GM20431 (cell line): ENCODE data around the gene LASP1.
"Not testable (repeated sequence)": the region's sequence is repeated elsewhere in the genome, so short reads cannot be mapped to it uniquely, and the experiment has no call there.

Experiments
- in situ Hi-C: fragments of 300-500 bp; cut with MseI, MboI; formaldehyde crosslinking; loops from one replicate; pipeline ENCODE4 v1.15.0; 2020; ENCODE audit warnings: low sequenced_read_pairs; ENCODE audit not compliant: unreplicated experiment

The LASP1 gene

GRCh38 chr17:38869526-38870258 is at the start of gene LASP1:
LASP1 (plus strand) TSS chr17:38870058; CDS start chr17:38870190, 132 bp downstream.
- in situ Hi-C loops = no loop called here

- in situ Hi-C loops = no loop called here
These were observed 44.7 kb upstream of the LASP1 start, which contains the start of gene CWC25 for GRCh38 chr17:38824899-38825761. CWC25 (minus strand) TSS chr17:38825321; CDS start chr17:38825183, 138 bp downstream.

GRCh38 chr17:38825762-38826247 is 44.1 kb upstream of the LASP1 start:
- in situ Hi-C loops = no loop called here

- in situ Hi-C loops = no loop called here
These were observed 25.5 kb upstream of the LASP1 start for GRCh38 chr17:38844261-38844757.

- in situ Hi-C loops = no loop called here
These were observed 21.3 kb upstream of the LASP1 start for GRCh38 chr17:38848557-38848891.

GRCh38 chr17:38848939-38849605 is 20.8 kb upstream of the LASP1 start:
- in situ Hi-C loops = no loop called here

- in situ Hi-C loops = no loop called here
These were observed 19.5 kb upstream of the LASP1 start for GRCh38 chr17:38850374-38850773.

- in situ Hi-C loops = no loop called here
These were observed 18.4 kb upstream of the LASP1 start for GRCh38 chr17:38851434-38851833.

GRCh38 chr17:38852771-38853291 is 17.0 kb upstream of the LASP1 start:
- in situ Hi-C loops = no loop called here

- in situ Hi-C loops = no loop called here
These were observed 16.3 kb upstream of the LASP1 start, which contains the start of gene RPL23 for GRCh38 chr17:38853292-38854219. RPL23 (minus strand) TSS chr17:38853721; CDS start chr17:38853710, 11 bp downstream.

- in situ Hi-C loops = not testable (repeated sequence)
These were observed 14.7 kb upstream of the LASP1 start for GRCh38 chr17:38855101-38855714.

GRCh38 chr17:38857271-38857670 is 12.6 kb upstream of the LASP1 start:
- in situ Hi-C loops = no loop called here

GRCh38 chr17:38861399-38861843 is 8.4 kb upstream of the LASP1 start:
- in situ Hi-C loops = no loop called here

GRCh38 chr17:38864636-38865398 is 5.0 kb upstream of the LASP1 start:
- in situ Hi-C loops = no loop called here

- in situ Hi-C loops = no loop called here
These were observed 2.5 kb upstream of the LASP1 start for GRCh38 chr17:38867179-38867967.

GRCh38 chr17:38867968-38868816 is 1.7 kb upstream of the LASP1 start:
- in situ Hi-C loops = no loop called here
